Measurements from ENCODE around the gene MX1. TPM values are rescaled to one million over a fixed set of nuclear protein-coding genes. Genes with fewer than 3 reads are reported as not detected.

MX1 gene
- total and polyA plus RNA-seq, 2 of the 13 experiments (the other 11 are each of a cell fraction or from before 2014, with no cell fraction given): 2.6 to 5.8 TPM

- peak; percentile 23; the same call in 1 of the 2 replicates for TF ChIP-seq ZBTB14 (CRISPR knock-in tag; IDR thresholded peaks at IDR 0.05)
- no peak for TF ChIP-seq HHEX (CRISPR knock-in tag; IDR thresholded peaks at IDR 0.05)
- 0 out of 2 replicates have a peak, but pooled peaks have one; percentile 28 for TF ChIP-seq PHF20 (CRISPR knock-in tag; IDR thresholded peaks at IDR 0.05)
- TF ChIP-seq ZNF616 (CRISPR knock-in tag; IDR thresholded peaks at IDR 0.05; ENCODE audit: low read depth): no peak
- TF ChIP-seq ZNF761 (CRISPR knock-in tag; conservative IDR thresholded peaks at IDR 0.05): no peak
- TF ChIP-seq TGIF2 (CRISPR knock-in tag; IDR thresholded peaks at IDR 0.05): no peak
- no peak for TF ChIP-seq ZNF598 (CRISPR knock-in tag; IDR thresholded peaks at IDR 0.05; ENCODE audit: borderline replicate concordance)
- no peak for TF ChIP-seq RORA (CRISPR knock-in tag; IDR thresholded peaks at IDR 0.05)
- no peak for TF ChIP-seq ZNF33A (CRISPR knock-in tag; IDR thresholded peaks at IDR 0.05; ENCODE audit: borderline replicate concordance)
- no peak for TF ChIP-seq CAMTA2 (CRISPR knock-in tag; IDR thresholded peaks at IDR 0.05; ENCODE audit: borderline replicate concordance)
- no peak for TF ChIP-seq SRSF4 (IDR thresholded peaks at IDR 0.05; ENCODE audit: low read depth, low read length, poor library complexity, severe bottlenecking)
- TF ChIP-seq KAT8 (CRISPR knock-in tag; IDR thresholded peaks at IDR 0.05): no peak
- peak; percentile 71 for TF ChIP-seq ASH2L (IDR thresholded peaks at IDR 0.05; ENCODE audit: insufficient read length, low read depth, low read length)
- no peak for TF ChIP-seq ZNF136 (CRISPR knock-in tag; IDR thresholded peaks at IDR 0.05; ENCODE audit: low read depth)
- no peak for TF ChIP-seq FOXM1 (CRISPR knock-in tag; IDR thresholded peaks at IDR 0.05)
- no peak for TF ChIP-seq CHD2 (IDR thresholded peaks at IDR 0.05; ENCODE audit: low read depth, low read length)
- TF ChIP-seq MTA1 (CRISPR knock-in tag; IDR thresholded peaks at IDR 0.05; ENCODE audit: borderline replicate concordance): no peak
- no peak for TF ChIP-seq TERF1 (CRISPR knock-in tag; IDR thresholded peaks at IDR 0.05)
- no peak for TF ChIP-seq MZF1 (CRISPR knock-in tag; IDR thresholded peaks at IDR 0.05; ENCODE audit: borderline replicate concordance)
- no peak for TF ChIP-seq PRMT3 (CRISPR knock-in tag; IDR thresholded peaks at IDR 0.05; ENCODE audit: borderline replicate concordance, low read depth)
- TF ChIP-seq PBX3 (CRISPR knock-in tag; IDR thresholded peaks at IDR 0.05; ENCODE audit: borderline replicate concordance): no peak
- TF ChIP-seq ZNF550 (CRISPR knock-in tag; IDR thresholded peaks at IDR 0.05; ENCODE audit: borderline replicate concordance): no peak
- no peak for TF ChIP-seq RFXANK (CRISPR knock-in tag; IDR thresholded peaks at IDR 0.05)
- TF ChIP-seq KDM5A (IDR thresholded peaks at IDR 0.05; ENCODE audit: borderline replicate concordance, low read length): no peak
- no peak for TF ChIP-seq NONO (IDR thresholded peaks at IDR 0.05)
- no peak for TF ChIP-seq NONO (CRISPR knock-in tag; conservative IDR thresholded peaks at IDR 0.05)
- TF ChIP-seq TCF7L2 (IDR thresholded peaks at IDR 0.05; ENCODE audit: low read depth, low read length): no peak
- no peak; the same call in 1 of the 2 replicates for TF ChIP-seq HOXA3 (CRISPR knock-in tag; IDR thresholded peaks at IDR 0.05)
These were observed 5.8 kb upstream of the MX1 start (continued) for GRCh38 chr21:41419921-41420862.

All from HepG2 (cell line).